Prostate gland (tissue), 2 donors: ENCODE results near the gene NPFFR1.

ENCODE experiments used
- CTCF ChIP-seq, 4 experiments: fragments of 200-600 bp in 2 of 4; fragments of 450-650 bp in 2 of 4; sonication (generic) in 2 of 4; IDR thresholded peaks; 1 replicate in 3 of 4; 2 replicates in 1 of 4; pipeline ENCODE4 v1.5.1; 2016 to 2019; ENCODE audit warnings: antibody characterized with exemption in 4 of 4, mild to moderate bottlenecking in 2 of 4, moderate library complexity in 2 of 4
- POLR2A ChIP-seq: fragments of 450-650 bp; IDR thresholded peaks from one replicate; pipeline ENCODE4 v1.6.1; 2016; ENCODE audit warnings: antibody characterized with exemption, mild to moderate bottlenecking
- POLR2AphosphoS5 ChIP-seq: sonication (generic); formaldehyde crosslinking; IDR thresholded peaks from one replicate; pipeline ENCODE4 v1.6.1; 2017; ENCODE audit warnings: antibody characterized with exemption

DNA sequence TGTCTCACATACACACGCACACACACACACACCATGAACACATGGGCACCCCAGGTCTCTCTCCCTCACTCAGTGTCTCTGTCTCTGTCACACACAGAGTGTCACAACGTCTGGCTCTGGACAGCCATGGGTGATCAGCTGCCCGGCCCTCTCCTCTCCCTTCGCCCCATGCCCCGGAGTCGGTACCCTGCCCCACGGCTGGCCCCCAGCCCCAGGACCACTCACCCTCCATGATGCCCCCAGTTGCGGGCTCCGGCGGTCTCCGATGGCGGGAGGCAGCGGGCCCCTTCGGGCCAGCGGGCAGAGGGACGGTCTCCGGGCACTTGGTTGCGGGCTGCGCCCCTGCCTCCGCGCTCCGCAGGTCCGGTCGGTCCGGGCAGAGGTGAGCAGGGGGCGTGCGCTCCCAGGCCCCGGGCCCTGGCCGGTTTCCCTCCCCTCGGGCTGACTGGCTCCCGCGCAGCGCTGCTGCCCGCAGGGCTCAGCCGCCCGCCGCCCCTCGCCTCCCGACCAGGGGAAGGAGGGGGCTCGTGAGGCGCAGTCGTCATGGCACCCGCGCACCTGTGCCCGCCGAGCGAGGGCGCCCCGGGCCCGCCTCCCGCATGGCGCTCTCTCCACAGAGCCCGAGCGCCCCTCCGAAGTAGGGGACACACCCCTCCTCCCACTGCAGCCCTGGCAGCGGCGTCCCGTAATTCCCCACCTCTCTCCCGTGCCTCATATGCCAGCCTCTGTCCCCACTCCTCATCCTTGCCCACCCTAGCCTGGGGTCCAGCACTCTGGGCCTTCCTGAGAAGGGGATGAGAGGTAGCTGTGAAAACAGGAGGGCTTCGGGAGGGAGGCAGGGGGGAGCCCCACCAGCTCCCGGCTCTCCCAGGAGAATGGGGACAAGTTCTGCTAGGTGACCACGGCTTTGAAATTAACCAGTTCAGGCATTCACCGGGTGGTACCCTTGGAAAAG lies at the start of gene NPFFR1:
- TF ChIP-seq CTCF (IDR thresholded peaks at IDR 0.05) (no peak), POLR2A (no peak), POLR2AphosphoS5 (no peak)
